Calu3 (cell line): ENCODE data around the gene SLC27A5. TPM values are rescaled to one million over a fixed set of nuclear protein-coding genes. Genes with fewer than 3 reads are reported as not detected.
A peak's percentile ranks its signal among the peaks of the same experiment; 100 is the strongest.

Experiments
- BruUV-seq: library from RNA; stranded (reverse); fragments of 400-500 nt; replicated peaks from 2 replicates; lab custom pipeline; 2021; lab: Mats Ljungman, UMichigan
- CTCF ChIA-PET: fragments of 300-600 bp; sonication (Branson Sonifier 250); formaldehyde crosslinking; loops from one replicate; lab custom pipeline; 2022; ENCODE audit warnings: antibody characterized with exemption; lab: Charles Lee
- DNase-seq: peaks from one replicate; pipeline ENCODE4 v3.0.0; 2022
- H3K27ac Mint-ChIP-seq: one replicate; pipeline ENCODE4 v1.8.0; 2022; ENCODE audit warnings: mixed read lengths; ENCODE audit not compliant: unreplicated experiment
- H3K27me3 Mint-ChIP-seq: one replicate; pipeline ENCODE4 v1.8.0; 2022; ENCODE audit warnings: mixed read lengths; ENCODE audit not compliant: unreplicated experiment
- H3K36me3 Mint-ChIP-seq: one replicate; pipeline ENCODE4 v1.8.0; 2022; ENCODE audit warnings: mild to moderate bottlenecking, moderate library complexity, mixed read lengths; ENCODE audit not compliant: insufficient read depth, unreplicated experiment
- H3K4me1 Mint-ChIP-seq: one replicate; pipeline ENCODE4 v1.8.0; 2022; ENCODE audit warnings: mild to moderate bottlenecking, low read depth, mixed read lengths; ENCODE audit not compliant: unreplicated experiment
- H3K4me3 Mint-ChIP-seq: one replicate; pipeline ENCODE4 v1.8.0; 2022; ENCODE audit warnings: mild to moderate bottlenecking, low read depth, moderate library complexity, mixed read lengths; ENCODE audit not compliant: unreplicated experiment
- H3K9me3 Mint-ChIP-seq: one replicate; pipeline ENCODE4 v1.8.0; 2022; ENCODE audit warnings: low read depth, mixed read lengths; ENCODE audit not compliant: unreplicated experiment
- CTCF ChIP-seq: fragments of 200-600 bp; IDR thresholded peaks from one replicate; pipeline ENCODE4 v1.8.0; 2022; ENCODE audit warnings: antibody characterized with exemption; ENCODE audit not compliant: unreplicated experiment
- intact Hi-C: fragments of 100-400 bp; cut with micrococcal nuclease; formaldehyde crosslinking; loops from one replicate; pipeline ENCODE4 v1.10.0; 2022; ENCODE audit not compliant: unreplicated experiment
- total RNA-seq: library from RNA; stranded (reverse); gene quantifications from 2 replicates; pipeline ENCODE4 v1.2.3, GENCODE V29; 2022

The SLC27A5 gene
- total RNA-seq, 1 experiment from 2014 or later, result 3.7 TPM

- Mint-ChIP-seq H3K36me3 (peaks cover 59% of the 10 kb centered on the region), H3K27ac (peak within 1 kb of the TSS; percentile 75), H3K4me3 (peak within 1 kb of the TSS; percentile 88), H3K9me3 (no peaks in the 10 kb centered on the region), H3K4me1 (peaks cover 34% of the 10 kb centered on the region), H3K27me3 (no peaks in the 10 kb centered on the region)
- CTCF ChIA-PET, result interaction anchor here (0.8 to 3.5 kb wide), 14 partner anchors 10 to 669 kb away, joined by 3 to 28 read pairs (median 6); partner anchors contain the start of genes CHMP2A, RPS5, TRIM28 and UBE2M
- intact Hi-C loops, result no loop called here
- TSS peak; percentile 23 for BruUV-seq
- DNase-seq, result peak; percentile 94
- TF ChIP-seq CTCF, result peak; percentile 75
Observed at GRCh38 chr19:58519355-58520256, 7.8 kb upstream of the SLC27A5 start, which contains the start of gene ZBTB45. ZBTB45 (minus strand) TSS chr19:58519810; CDS start chr19:58517673, 2,137 bp downstream.

- DNase-seq, result peak; percentile 81
- no peaks in the 10 kb centered on the region for H3K9me3 Mint-ChIP-seq
- no TSS peak for BruUV-seq
- peak overlapping the region; percentile 75 for H3K27ac Mint-ChIP-seq
- CTCF ChIA-PET, result interaction anchor here (1.0 to 3.5 kb wide), 6 partner anchors 25 to 156 kb away, joined by 3 to 28 read pairs (median 6); partner anchors contain the start of genes CHMP2A, TRIM28, ZNF446 and ZNF497
- intact Hi-C loops, result no loop called here
- peak overlapping the region; percentile 88 for H3K4me3 Mint-ChIP-seq
- H3K4me1 Mint-ChIP-seq, result peaks cover 36% of the 10 kb centered on the region
- H3K36me3 Mint-ChIP-seq, result peaks cover 65% of the 10 kb centered on the region
- TF ChIP-seq CTCF, result no peak
- H3K27me3 Mint-ChIP-seq, result no peaks in the 10 kb centered on the region
Observed at GRCh38 chr19:58519087-58519354, 7.2 kb upstream of the SLC27A5 start.

GRCh38 chr19:58518256-58519086 is 6.7 kb upstream of the SLC27A5 start:
- CTCF ChIA-PET, result interaction anchor here (0.5 to 3.5 kb wide), 8 partner anchors 12 to 156 kb away, joined by 3 to 28 read pairs (median 6); partner anchors contain the start of genes CHMP2A, TRIM28, ZNF446 and ZNF497
- H3K4me3 Mint-ChIP-seq, result peak overlapping the region; percentile 88
- intact Hi-C loops, result no loop called here
- TF ChIP-seq CTCF, result no peak
- H3K27ac Mint-ChIP-seq, result peak overlapping the region; percentile 75
- peak; percentile 23 for DNase-seq
- peaks cover 70% of the 10 kb centered on the region for H3K36me3 Mint-ChIP-seq
- H3K27me3 Mint-ChIP-seq, result no peaks in the 10 kb centered on the region
- peaks cover 41% of the 10 kb centered on the region for H3K4me1 Mint-ChIP-seq
- H3K9me3 Mint-ChIP-seq, result no peaks in the 10 kb centered on the region
- BruUV-seq, result no TSS peak
